Karpas-422 (cell line): ENCODE data around the gene PREX1. TPM values are rescaled to one million over a fixed set of nuclear protein-coding genes. Genes with fewer than 3 reads are reported as not detected.
A peak's percentile ranks its signal among the peaks of the same experiment; 100 is the strongest.

Source experiments
- DNase-seq: peaks from one replicate; pipeline ENCODE4 v3.0.0-alpha.2; 2015
- H2AFZ ChIP-seq: fragments of 200-600 bp; sonication (generic); 2 replicates; pipeline ENCODE4 v1.6.1; 2014; ENCODE audit warnings: antibody characterized with exemption, low read length, mixed read lengths
- H3K27ac ChIP-seq: fragments of 200-600 bp; sonication (generic); 2 replicates; pipeline ENCODE4 v1.5.1; 2014; ENCODE audit warnings: mild to moderate bottlenecking, low read length, moderate library complexity
- H3K27me3 ChIP-seq: fragments of 200-600 bp; sonication (generic); 2 replicates; pipeline ENCODE4 v1.6.1; 2014; ENCODE audit warnings: low read length, mixed read lengths
- H3K36me3 ChIP-seq: fragments of 200-600 bp; sonication (generic); 2 replicates; pipeline ENCODE4 v1.6.1; 2014; ENCODE audit warnings: low read length, mixed read lengths; ENCODE audit not compliant: insufficient read depth
- H3K4me1 ChIP-seq: fragments of 200-600 bp; sonication (generic); 2 replicates; pipeline ENCODE4 v1.6.1; 2014; ENCODE audit warnings: mild to moderate bottlenecking, low read length, mixed read lengths
- H3K4me2 ChIP-seq: fragments of 200-600 bp; sonication (generic); 2 replicates; pipeline ENCODE4 v1.6.1; 2014; ENCODE audit warnings: low read length, low read depth, mild to moderate bottlenecking; ENCODE audit not compliant: poor library complexity, severe bottlenecking
- H3K4me3 ChIP-seq: fragments of 200-600 bp; sonication (generic); 2 replicates; pipeline ENCODE4 v1.5.1; 2014; ENCODE audit warnings: mild to moderate bottlenecking, antibody characterized with exemption, low read length, mixed read lengths
- H3K79me2 ChIP-seq: fragments of 200-600 bp; sonication (generic); 2 replicates; pipeline ENCODE4 v1.6.1; 2014; ENCODE audit warnings: mild to moderate bottlenecking, low read length, mixed read lengths
- H3K9ac ChIP-seq: fragments of 200-600 bp; sonication (generic); 2 replicates; pipeline ENCODE4 v1.6.0; 2014; ENCODE audit warnings: low read length
- H3K9me2 ChIP-seq: fragments of 200-600 bp; sonication (generic), shearing (Covaris generic); replicated peaks from 2 replicates; pipeline ENCODE4 v1.6.0; 2014; ENCODE audit warnings: mild to moderate bottlenecking, low read length, moderate library complexity; ENCODE audit not compliant: insufficient read depth
- H3K9me3 ChIP-seq: fragments of 300-700, 200-600 bp; sonication (generic); 2 replicates; pipeline ENCODE4 v1.6.1; 2014; ENCODE audit warnings: low read length, mixed read lengths
- H4K20me1 ChIP-seq: fragments of 200-600 bp; sonication (generic); 2 replicates; pipeline ENCODE4 v1.6.1; 2014; ENCODE audit warnings: mild to moderate bottlenecking, antibody characterized with exemption, low read length, low read depth; ENCODE audit not compliant: insufficient read depth
- total RNA-seq: library from RNA; depleted of rRNA; stranded (reverse); fragments of >200 nt; shearing (Covaris generic); gene quantifications from 2 replicates; pipeline ENCODE4 v1.2.3, GENCODE V29; 2014; ENCODE audit warnings: low replicate concordance

Gene PREX1
- total RNA-seq, 1 experiment from 2014 or later: not detected

DNA sequence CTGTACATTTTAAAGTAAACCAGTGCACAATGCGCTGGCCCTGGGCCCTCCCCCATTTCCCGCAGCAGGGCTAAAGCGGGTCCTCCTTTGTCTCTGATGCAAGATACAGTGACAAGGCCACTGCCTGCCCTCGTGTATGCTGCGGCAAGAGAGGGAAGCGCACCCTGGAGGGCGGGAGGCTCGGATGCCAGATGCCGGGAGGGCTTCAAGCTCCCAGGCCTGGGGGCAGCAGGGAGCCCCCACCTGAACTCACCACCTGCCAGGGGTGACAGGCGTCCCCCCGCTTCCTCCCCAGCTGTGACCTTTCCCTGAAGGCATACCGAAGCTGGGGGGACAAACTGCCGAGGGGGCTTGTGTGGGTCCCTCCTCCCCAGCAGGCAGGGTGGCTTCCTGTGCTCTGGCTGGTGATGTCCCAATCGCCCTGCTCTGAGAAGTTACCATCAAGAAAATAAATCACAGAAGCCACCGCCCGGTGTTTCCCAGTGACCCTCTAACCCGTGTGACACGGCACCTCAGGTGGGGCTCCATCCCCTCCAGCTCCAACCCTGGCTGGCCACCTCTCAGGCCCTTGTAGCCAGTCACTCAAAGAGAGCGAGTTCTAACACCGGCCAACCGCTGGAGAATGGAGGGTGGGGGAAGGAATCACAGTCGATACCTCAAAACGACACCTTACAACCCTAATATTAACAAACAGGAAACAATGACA, 203.3 kb downstream of the PREX1 start:
- Histone ChIP-seq H4K20me1 (no peaks in the 10 kb centered on the region), H3K4me2 (no peak overlapping the region), H3K27me3 (no peaks in the 10 kb centered on the region), H3K27ac (no peak overlapping the region), H3K79me2 (no peaks in the 10 kb centered on the region), H3K36me3 (no peaks in the 10 kb centered on the region), H3K4me1 (peaks cover 5% of the 10 kb centered on the region; the same call in 1 of the 2 replicates), H3K4me3 (no peak overlapping the region), H3K9me2 (no peaks in the 10 kb centered on the region), H3K9ac (no peak overlapping the region), H2AFZ (no peak overlapping the region), H3K9me3 (no peaks in the 10 kb centered on the region)
- DNase-seq: no peak

DNA sequence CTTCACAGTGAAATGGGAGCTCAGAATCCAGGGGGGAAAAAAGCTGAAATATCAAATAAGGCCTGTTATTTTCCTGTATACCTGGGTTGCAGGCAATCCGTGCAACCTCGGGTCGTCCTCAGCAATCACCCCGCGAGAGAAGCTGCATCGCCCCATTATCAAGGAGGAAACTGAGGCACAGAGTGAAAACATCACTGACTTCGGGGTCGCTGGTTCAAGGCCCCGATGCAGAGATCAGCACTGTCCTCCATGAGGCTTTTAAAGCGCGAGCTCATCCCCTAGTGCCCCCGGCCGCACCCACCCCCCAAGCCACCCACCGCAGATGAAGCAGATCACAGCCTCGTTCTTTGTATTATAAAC, 203.9 kb downstream of the PREX1 start:
- H3K4me1 ChIP-seq: peaks cover 5% of the 10 kb centered on the region; the same call in 1 of the 2 replicates
- no peak for DNase-seq

DNA sequence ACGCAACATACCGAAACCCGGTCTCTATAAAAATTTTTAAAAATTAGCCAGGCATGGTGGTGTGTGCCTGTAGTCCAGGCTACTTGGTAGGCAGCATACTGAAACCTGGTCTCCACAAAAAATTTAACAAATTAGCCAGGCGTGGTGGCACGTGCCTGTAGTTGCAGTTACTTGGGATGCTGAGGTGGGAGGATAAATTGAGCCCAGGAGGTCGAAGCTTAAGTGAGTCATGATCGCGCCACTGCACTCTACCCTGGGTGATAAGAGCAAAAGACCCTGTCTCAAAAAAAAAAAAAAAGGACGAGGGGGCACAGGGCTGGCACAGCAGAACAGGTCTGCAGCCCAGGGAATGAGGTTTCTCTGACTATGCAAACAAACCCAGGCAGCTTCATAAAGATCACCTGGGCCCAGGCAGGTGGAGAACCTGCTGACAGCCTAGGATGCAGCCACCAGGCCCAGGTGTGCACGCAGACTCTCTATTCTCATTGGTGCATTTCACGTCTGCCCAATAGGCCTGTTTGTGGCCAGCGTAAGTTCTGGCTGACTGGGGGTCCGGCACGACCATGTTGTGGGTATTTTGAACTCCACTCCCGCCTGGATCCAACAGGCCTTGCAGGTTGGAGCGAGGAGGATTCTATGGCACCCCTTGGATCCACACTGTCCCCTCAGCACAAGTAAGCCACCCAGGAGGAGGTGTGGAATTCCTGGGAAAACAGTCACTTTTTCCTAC, 204.5 kb downstream of the PREX1 start:
- Histone ChIP-seq H3K9ac (no peak overlapping the region), H3K9me2 (no peaks in the 10 kb centered on the region), H3K4me1 (no peaks in the 10 kb centered on the region), H3K79me2 (no peaks in the 10 kb centered on the region), H3K27ac (no peak overlapping the region), H3K9me3 (no peaks in the 10 kb centered on the region), H3K4me3 (no peak overlapping the region), H3K4me2 (no peak overlapping the region), H2AFZ (no peak overlapping the region), H4K20me1 (no peaks in the 10 kb centered on the region), H3K27me3 (no peaks in the 10 kb centered on the region), H3K36me3 (no peaks in the 10 kb centered on the region)
- no peak for DNase-seq

More for the DNA sequence above, 203.9 kb downstream of the PREX1 start:
- Histone ChIP-seq H3K9me2 (no peaks in the 10 kb centered on the region), H3K4me3 (no peak overlapping the region), H3K27me3 (no peaks in the 10 kb centered on the region), H3K4me2 (no peak overlapping the region), H2AFZ (no peak overlapping the region), H3K9ac (no peak overlapping the region), H3K27ac (no peak overlapping the region), H3K79me2 (no peaks in the 10 kb centered on the region), H3K36me3 (no peaks in the 10 kb centered on the region), H4K20me1 (no peaks in the 10 kb centered on the region), H3K9me3 (no peaks in the 10 kb centered on the region)

DNA sequence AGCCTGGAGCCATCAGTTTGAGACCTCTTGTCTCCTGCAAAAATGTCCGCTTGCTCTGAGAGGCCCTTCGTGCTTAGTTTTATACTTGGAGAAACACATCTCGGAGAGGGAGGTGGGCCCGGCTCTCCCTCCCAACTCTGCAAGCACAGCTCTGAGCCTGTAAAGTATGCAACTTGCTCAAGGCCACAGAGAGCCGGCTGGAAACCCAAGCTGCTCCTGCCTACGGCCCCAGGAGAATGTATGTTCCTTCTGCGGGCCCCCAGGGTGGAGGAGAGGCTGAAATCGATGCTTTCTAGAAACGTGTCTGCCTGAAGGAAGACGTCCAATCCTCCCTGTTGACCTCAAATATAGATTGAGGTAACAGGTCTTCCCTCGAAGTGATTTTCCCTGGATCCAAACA, 205.4 kb downstream of the PREX1 start:
- Histone ChIP-seq H3K79me2 (no peaks in the 10 kb centered on the region), H3K9ac (no peak overlapping the region), H3K27ac (no peak overlapping the region), H3K9me2 (no peaks in the 10 kb centered on the region), H3K27me3 (no peaks in the 10 kb centered on the region), H3K9me3 (no peaks in the 10 kb centered on the region), H3K4me3 (no peak overlapping the region), H2AFZ (no peak overlapping the region), H3K36me3 (no peaks in the 10 kb centered on the region), H3K4me1 (no peaks in the 10 kb centered on the region), H4K20me1 (no peaks in the 10 kb centered on the region), H3K4me2 (no peak overlapping the region)
- DNase-seq: no peak

DNA sequence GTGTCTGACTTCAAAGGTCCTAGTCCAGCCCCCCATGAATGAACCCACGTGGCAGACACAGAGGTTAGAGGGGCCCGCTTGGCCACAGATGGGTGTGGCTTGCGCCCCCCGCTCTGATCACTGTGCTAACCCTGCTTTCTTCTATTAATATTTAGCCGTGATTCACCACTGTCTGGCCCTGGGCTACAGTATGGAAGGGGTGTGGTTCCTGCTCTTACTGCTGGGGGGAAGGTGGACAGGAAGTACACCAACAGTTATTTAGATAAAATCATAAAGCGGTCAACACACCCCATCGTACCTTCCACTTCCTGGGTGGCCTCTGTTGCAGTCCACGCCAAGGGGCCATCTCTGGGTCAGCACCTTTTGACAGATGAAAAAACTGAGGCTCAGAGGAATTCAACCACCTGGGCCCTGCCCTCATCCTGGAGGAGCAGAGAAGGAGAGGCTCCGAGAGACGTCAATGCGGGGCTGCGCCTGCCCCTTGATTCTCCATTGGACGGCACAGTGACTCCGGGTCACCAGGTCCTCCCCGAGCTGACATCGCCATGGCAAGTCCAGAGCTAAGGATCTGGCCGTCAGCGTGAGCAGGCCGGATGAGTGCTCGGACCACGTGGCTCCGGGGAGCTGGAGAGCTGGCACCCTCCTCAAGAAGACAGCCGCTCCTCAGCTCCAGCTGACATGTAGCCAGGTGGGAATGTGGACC, 206.3 kb downstream of the PREX1 start:
- DNase-seq: no peak
- Histone ChIP-seq H3K9ac (no peak overlapping the region), H3K4me2 (no peak overlapping the region), H3K4me1 (no peaks in the 10 kb centered on the region), H3K4me3 (no peak overlapping the region), H3K9me2 (no peaks in the 10 kb centered on the region), H3K36me3 (no peaks in the 10 kb centered on the region), H3K27me3 (no peaks in the 10 kb centered on the region), H2AFZ (no peak overlapping the region), H3K27ac (no peak overlapping the region), H3K79me2 (no peaks in the 10 kb centered on the region), H4K20me1 (no peaks in the 10 kb centered on the region), H3K9me3 (no peaks in the 10 kb centered on the region)

DNA sequence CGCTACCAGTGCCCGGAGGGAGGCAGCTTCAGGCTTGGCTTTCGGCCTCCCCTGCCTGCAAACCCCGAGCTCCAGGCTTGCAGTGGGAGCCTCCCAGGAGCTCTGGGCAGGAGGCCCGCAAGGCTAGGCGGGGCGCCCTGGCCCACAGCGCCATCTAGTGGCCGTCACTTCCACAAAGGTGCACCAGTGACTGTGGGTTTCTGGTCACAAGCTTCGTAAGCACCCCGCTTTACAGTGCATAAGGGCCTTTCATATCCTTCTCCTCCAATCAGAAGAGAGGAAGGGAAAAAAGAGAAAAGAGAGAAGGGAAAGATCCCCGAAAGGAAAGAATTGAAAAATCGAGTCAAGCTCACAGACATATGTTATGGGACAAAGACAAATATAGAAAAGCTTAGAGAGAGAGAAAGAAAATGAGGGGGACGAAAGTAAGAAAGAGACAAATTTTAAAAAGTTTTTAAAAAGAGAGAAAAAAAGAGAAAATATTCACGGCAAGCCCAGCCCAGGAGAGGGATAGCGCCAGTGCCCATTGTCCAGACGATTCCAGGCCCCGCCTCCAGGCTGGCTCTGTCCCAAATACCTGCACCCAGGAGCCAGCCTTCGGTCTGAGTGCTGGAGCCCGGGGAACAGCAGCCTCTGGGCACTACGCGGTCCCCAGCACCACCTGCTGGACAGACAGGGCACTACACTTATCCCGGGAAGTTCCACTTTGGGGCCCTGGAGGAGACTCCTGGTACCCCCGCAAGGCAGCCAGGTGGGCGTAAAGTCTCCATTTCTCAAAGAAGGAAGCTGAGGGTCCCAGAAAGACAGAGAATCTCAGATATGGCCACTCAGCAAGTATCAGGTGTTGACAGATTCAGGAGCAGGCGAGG, 207.1 kb downstream of the PREX1 start:
- Histone ChIP-seq H3K4me3 (no peak overlapping the region), H3K27ac (no peak overlapping the region), H3K36me3 (no peaks in the 10 kb centered on the region), H3K79me2 (no peaks in the 10 kb centered on the region), H3K4me1 (no peaks in the 10 kb centered on the region), H3K9me2 (no peaks in the 10 kb centered on the region), H3K9ac (no peak overlapping the region), H3K9me3 (no peaks in the 10 kb centered on the region), H3K27me3 (no peaks in the 10 kb centered on the region), H4K20me1 (no peaks in the 10 kb centered on the region), H2AFZ (no peak overlapping the region), H3K4me2 (no peak overlapping the region)
- DNase-seq: peak; percentile 85

DNA sequence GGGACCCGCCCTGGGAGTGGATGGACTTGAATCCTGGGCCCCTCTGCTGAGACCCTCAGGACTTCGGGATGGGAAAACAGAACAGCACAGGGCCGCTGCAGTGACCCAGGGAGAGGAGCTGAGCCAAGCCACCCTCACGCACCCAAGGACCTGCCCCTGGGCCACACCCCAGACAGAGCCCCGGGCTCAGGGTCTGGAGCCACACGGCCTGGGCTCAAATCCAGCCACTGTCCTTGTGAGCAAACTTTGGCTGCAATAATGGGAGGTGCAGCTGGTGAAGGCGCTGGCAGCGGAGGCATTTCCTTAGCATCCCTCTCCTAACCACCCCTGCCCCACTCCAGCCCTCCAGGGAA, 207.7 kb downstream of the PREX1 start:
- no peaks in the 10 kb centered on the region for H3K9me3 ChIP-seq
- no peaks in the 10 kb centered on the region for H4K20me1 ChIP-seq
- no peak overlapping the region for H3K4me2 ChIP-seq
- no peaks in the 10 kb centered on the region for H3K4me1 ChIP-seq
- H3K36me3 ChIP-seq: no peaks in the 10 kb centered on the region
- H3K27ac ChIP-seq: no peak overlapping the region
- no peaks in the 10 kb centered on the region for H3K9me2 ChIP-seq
- H3K9ac ChIP-seq: no peak overlapping the region
- no peak overlapping the region for H3K4me3 ChIP-seq
- H2AFZ ChIP-seq: no peak overlapping the region
- DNase-seq: no peak
- no peaks in the 10 kb centered on the region for H3K79me2 ChIP-seq
- no peaks in the 10 kb centered on the region for H3K27me3 ChIP-seq
